Measurements from ENCODE around the gene AUH.

DNA sequence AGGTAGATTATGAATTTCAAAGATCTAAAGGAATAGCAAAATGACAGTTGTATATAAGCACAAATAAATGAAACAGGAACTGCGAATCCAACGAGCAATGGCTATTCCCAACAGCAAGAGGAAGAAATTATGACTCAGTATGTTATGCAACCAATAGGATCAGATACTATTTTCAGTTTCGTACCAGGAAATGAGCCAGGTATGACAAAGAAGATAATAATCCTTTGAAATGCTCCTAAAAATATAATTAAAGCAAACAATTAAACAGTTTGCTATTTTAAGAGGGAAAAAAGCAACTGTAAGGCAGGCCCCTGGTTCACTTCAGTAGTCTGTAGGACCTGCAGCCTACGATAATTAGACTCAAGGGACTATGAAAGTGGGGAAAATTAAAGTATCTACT, 58.9 kb downstream of the AUH start:
- TF ChIP-seq POLR2AphosphoS5 (IDR thresholded peaks at IDR 0.05; ENCODE audit: borderline replicate concordance, low read depth, low read length) (no peak), EZH2 (IDR thresholded peaks at IDR 0.05) (no peak), FOXP2 (optimal IDR thresholded peaks at IDR 0.05; ENCODE audit: control extremely low read depth, extremely low read length, insufficient read depth) (no peak)
